Trophoblast cell (in vitro differentiated cells and primary cell): Measurements from ENCODE around the gene GABRG3.

Experiments used
- DNase-seq, 2 donors: peaks; one replicate each; pipeline ENCODE4 v3.0.0-alpha.2; 2016
- H2AFZ ChIP-seq: 2 replicates; pipeline ENCODE4 v1.6.1; 2013; ENCODE audit warnings: low read length, moderate library complexity, mild to moderate bottlenecking; ENCODE audit not compliant: insufficient read depth, poor library complexity
- H2AK5ac ChIP-seq: 2 replicates; pipeline ENCODE4 v1.6.1; 2013; ENCODE audit warnings: mild to moderate bottlenecking, low read length
- H2BK120ac ChIP-seq: 2 replicates; pipeline ENCODE4 v1.6.1; 2013; ENCODE audit warnings: low read length, mild to moderate bottlenecking, moderate library complexity; ENCODE audit not compliant: insufficient read depth, poor library complexity
- H2BK12ac ChIP-seq: 2 replicates; pipeline ENCODE4 v1.6.1; 2013; ENCODE audit warnings: mild to moderate bottlenecking, low read length, moderate library complexity
- H2BK5ac ChIP-seq: 2 replicates; pipeline ENCODE4 v1.6.1; 2013; ENCODE audit warnings: low read length, low read depth, moderate library complexity, mild to moderate bottlenecking; ENCODE audit not compliant: poor library complexity
- H3K14ac ChIP-seq: 2 replicates; pipeline ENCODE4 v1.6.1; 2013; ENCODE audit warnings: mild to moderate bottlenecking, low read length
- H3K18ac ChIP-seq: 2 replicates; pipeline ENCODE4 v1.6.1; 2013; ENCODE audit warnings: mild to moderate bottlenecking, low read length
- H3K23ac ChIP-seq: 2 replicates; pipeline ENCODE4 v1.6.1; 2013; ENCODE audit warnings: low read length
- H3K27ac ChIP-seq: 2 replicates; pipeline ENCODE4 v1.5.1; 2013; ENCODE audit warnings: low read depth, mild to moderate bottlenecking, inconsistent platforms, low read length, moderate library complexity
- H3K27me3 ChIP-seq: 2 replicates; pipeline ENCODE4 v1.6.1; 2013; ENCODE audit warnings: inconsistent platforms, mild to moderate bottlenecking, low read length, moderate library complexity; ENCODE audit not compliant: insufficient read depth
- H3K36me3 ChIP-seq, 2 experiments: 1 replicate in 1 of 2; 2 replicates in 1 of 2; pipeline ENCODE4 v1.6.1; 2013; ENCODE audit warnings: low read length in 2 of 2, mild to moderate bottlenecking in 2 of 2, moderate library complexity in 1 of 2; ENCODE audit not compliant: insufficient read depth in 2 of 2, control insufficient read depth in 1 of 2
- H3K4ac ChIP-seq: 2 replicates; pipeline ENCODE4 v1.6.1; 2013; ENCODE audit warnings: low read depth, mild to moderate bottlenecking, low read length, moderate library complexity
- H3K4me1 ChIP-seq, 2 experiments: 1 replicate in 1 of 2; 2 replicates in 1 of 2; pipeline ENCODE4 v1.6.1; 2013; ENCODE audit warnings: low read length in 2 of 2, mild to moderate bottlenecking in 2 of 2, moderate library complexity in 1 of 2; ENCODE audit not compliant: insufficient read depth in 2 of 2, control insufficient read depth in 1 of 2
- H3K4me2 ChIP-seq: 2 replicates; pipeline ENCODE4 v1.6.1; 2013; ENCODE audit warnings: inconsistent platforms, mild to moderate bottlenecking, low read length, moderate library complexity
- H3K4me3 ChIP-seq: 2 replicates; pipeline ENCODE4 v1.5.1; 2013; ENCODE audit warnings: mild to moderate bottlenecking, low read depth, low read length, inconsistent platforms
- H3K79me1 ChIP-seq: one replicate; pipeline ENCODE4 v1.6.1; 2013; ENCODE audit warnings: low read length
- H3K79me2 ChIP-seq: 2 replicates; pipeline ENCODE4 v1.6.1; 2013; ENCODE audit warnings: low read length, mild to moderate bottlenecking; ENCODE audit not compliant: control insufficient read depth, insufficient read depth, poor library complexity
- H3K9ac ChIP-seq: 2 replicates; pipeline ENCODE4 v1.6.1; 2013; ENCODE audit warnings: mild to moderate bottlenecking, low read length
- H3K9me3 ChIP-seq: 2 replicates; pipeline ENCODE4 v1.6.1; 2013; ENCODE audit warnings: low read depth, mild to moderate bottlenecking, control low read depth, inconsistent platforms, low read length; ENCODE audit not compliant: insufficient read depth
- H4K12ac ChIP-seq: 2 replicates; pipeline ENCODE4 v1.6.1; 2013; ENCODE audit warnings: low read depth, mild to moderate bottlenecking, low read length, moderate library complexity
- H4K8ac ChIP-seq: 2 replicates; pipeline ENCODE4 v1.6.1; 2013; ENCODE audit warnings: low read depth, mild to moderate bottlenecking, low read length, moderate library complexity
- H4K91ac ChIP-seq: one replicate; pipeline ENCODE4 v1.6.1; 2013; ENCODE audit warnings: low read depth, mild to moderate bottlenecking, low read length, moderate library complexity
- WGBS: extraction: QIAGEN DNeasy Blood & Tissue Kit; methylation state at CpG from one replicate; pipeline ENCODE4 v1.1.7; 2013; ENCODE audit warnings: missing lambda C conversion rate; ENCODE audit not compliant: insufficient read length, insufficient coverage; ENCODE audit errors: extremely low coverage; 5-methylcytosine and 5-hydroxymethylcytosine counted together

GABRG3 gene

GRCh38 chr15:27342991-27343390, 372.0 kb downstream of the GABRG3 start:
- Histone ChIP-seq H4K91ac (no peak overlapping the region), H2BK120ac (no peak overlapping the region), H2AFZ (no peak overlapping the region), H3K36me3 (no peaks in the 10 kb centered on the region), H3K4ac (no peak overlapping the region), H3K79me1 (no peaks in the 10 kb centered on the region), H4K12ac (no peak overlapping the region), H3K4me2 (no peak overlapping the region), H3K4me1 (peaks cover 0 to 5% of the 10 kb centered on the region in 2 experiments), H2BK12ac (no peak overlapping the region), H2AK5ac (no peak overlapping the region), H3K18ac (no peak overlapping the region), H2BK5ac (no peak overlapping the region), H4K8ac (no peak overlapping the region), H3K9me3 (no peaks in the 10 kb centered on the region), H3K27me3 (no peaks in the 10 kb centered on the region), H3K79me2 (no peaks in the 10 kb centered on the region), H3K9ac (no peak overlapping the region), H3K23ac (no peak overlapping the region), H3K4me3 (no peak overlapping the region), H3K14ac (no peak overlapping the region), H3K27ac (no peak overlapping the region)
- DNase-seq: no peak
- WGBS: no CpG with 5 or more reads among the region's 8 CpGs

- Histone ChIP-seq H3K27ac (no peak overlapping the region), H2AK5ac (no peak overlapping the region), H2BK12ac (no peak overlapping the region), H3K4me2 (no peak overlapping the region), H3K79me1 (no peaks in the 10 kb centered on the region), H3K23ac (peak overlapping the region; percentile 20), H3K9ac (no peak overlapping the region), H3K4me1 (peaks cover 2% of the 10 kb centered on the region in 2 experiments), H2AFZ (no peak overlapping the region), H3K18ac (no peak overlapping the region), H3K4me3 (no peak overlapping the region), H4K12ac (no peak overlapping the region), H3K27me3 (no peaks in the 10 kb centered on the region), H4K91ac (no peak overlapping the region), H2BK120ac (no peak overlapping the region), H2BK5ac (no peak overlapping the region), H3K14ac (no peak overlapping the region), H4K8ac (no peak overlapping the region), H3K79me2 (no peaks in the 10 kb centered on the region), H3K9me3 (peaks cover 2% of the 10 kb centered on the region), H3K4ac (no peak overlapping the region), H3K36me3 (peaks cover 0 to 3% of the 10 kb centered on the region in 2 experiments)
- no peak for DNase-seq
- no CpG with 5 or more reads among the region's 12 CpGs for WGBS
These were observed 381.2 kb downstream of the GABRG3 start for GRCh38 chr15:27352136-27352535.

GRCh38 chr15:27353856-27354255, 382.9 kb downstream of the GABRG3 start:
- H3K4me1 ChIP-seq: peaks cover 2% of the 10 kb centered on the region in 2 experiments
- H4K91ac ChIP-seq: no peak overlapping the region
- no peak overlapping the region for H2BK5ac ChIP-seq
- H3K14ac ChIP-seq: no peak overlapping the region
- H3K9me3 ChIP-seq: peaks cover 2% of the 10 kb centered on the region
- no peak overlapping the region for H3K23ac ChIP-seq
- H3K27me3 ChIP-seq: no peaks in the 10 kb centered on the region
- H3K4me3 ChIP-seq: no peak overlapping the region
- H2BK120ac ChIP-seq: no peak overlapping the region
- DNase-seq: no peak
- no peak overlapping the region for H3K9ac ChIP-seq
- no peaks in the 10 kb centered on the region for H3K79me2 ChIP-seq
- H3K79me1 ChIP-seq: no peaks in the 10 kb centered on the region
- WGBS: no CpG with 5 or more reads among the region's 2 CpGs
- no peak overlapping the region for H2BK12ac ChIP-seq
- no peak overlapping the region for H4K8ac ChIP-seq
- peaks cover 0 to 3% of the 10 kb centered on the region in 2 experiments for H3K36me3 ChIP-seq
- H2AFZ ChIP-seq: no peak overlapping the region
- no peak overlapping the region for H3K4ac ChIP-seq
- no peak overlapping the region for H3K27ac ChIP-seq
- no peak overlapping the region for H3K4me2 ChIP-seq
- H3K18ac ChIP-seq: no peak overlapping the region
- no peak overlapping the region for H2AK5ac ChIP-seq
- no peak overlapping the region for H4K12ac ChIP-seq

- H2BK12ac ChIP-seq: peak overlapping the region; percentile 52
- H3K4me2 ChIP-seq: peak overlapping the region; percentile 38
- no peak overlapping the region for H3K27ac ChIP-seq
- no peak overlapping the region for H2AFZ ChIP-seq
- H2BK5ac ChIP-seq: no peak overlapping the region
- no peak overlapping the region for H4K8ac ChIP-seq
- H3K9me3 ChIP-seq: no peaks in the 10 kb centered on the region
- no peaks in the 10 kb centered on the region for H3K36me3 ChIP-seq
- no peak overlapping the region for H4K12ac ChIP-seq
- H3K27me3 ChIP-seq: no peaks in the 10 kb centered on the region
- H3K14ac ChIP-seq: no peak overlapping the region
- no peak overlapping the region for H2AK5ac ChIP-seq
- peak overlapping the region; percentile 44 for H3K18ac ChIP-seq
- H2BK120ac ChIP-seq: no peak overlapping the region
- no peak overlapping the region for H3K4me3 ChIP-seq
- no peak overlapping the region for H3K9ac ChIP-seq
- H3K79me1 ChIP-seq: no peaks in the 10 kb centered on the region
- no CpG with 5 or more reads among the region's 19 CpGs for WGBS
- no peaks in the 10 kb centered on the region for H3K79me2 ChIP-seq
- peaks cover 0 to 2% of the 10 kb centered on the region in 2 experiments for H3K4me1 ChIP-seq
- no peak overlapping the region for H3K23ac ChIP-seq
- no peak for DNase-seq
- no peak overlapping the region for H4K91ac ChIP-seq
- no peak overlapping the region for H3K4ac ChIP-seq
These were observed 387.9 kb downstream of the GABRG3 start for GRCh38 chr15:27358751-27359434.
